Ishikawa (cell line): Measurements from ENCODE around the gene P2RX6.

Experiments
- EGR1 ChIP-seq: IDR thresholded peaks from 2 replicates; pipeline ENCODE4 v1.6.1; 2012
- EP300 ChIP-seq: IDR thresholded peaks from 2 replicates; pipeline ENCODE4 v1.6.1; 2012; ENCODE audit warnings: borderline replicate concordance
- RAD21 ChIP-seq: IDR thresholded peaks from 2 replicates; pipeline ENCODE4 v1.6.1; 2012; ENCODE audit warnings: low read depth
- TCF12 ChIP-seq: IDR thresholded peaks from 2 replicates; pipeline ENCODE4 v1.6.1; 2012; ENCODE audit warnings: low read depth
- YY1 ChIP-seq: IDR thresholded peaks from 2 replicates; pipeline ENCODE4 v1.6.1; 2012; ENCODE audit warnings: low read depth
- TF ChIP-seq, protein P1 (sequence below): IDR thresholded peaks from 2 replicates; pipeline ENCODE4 v1.6.1; 2012; ENCODE audit warnings: low read depth, mild to moderate bottlenecking
- TF ChIP-seq, protein P2 (sequence below): IDR thresholded peaks from 2 replicates; pipeline ENCODE4 v1.6.1; 2012

DNA sequence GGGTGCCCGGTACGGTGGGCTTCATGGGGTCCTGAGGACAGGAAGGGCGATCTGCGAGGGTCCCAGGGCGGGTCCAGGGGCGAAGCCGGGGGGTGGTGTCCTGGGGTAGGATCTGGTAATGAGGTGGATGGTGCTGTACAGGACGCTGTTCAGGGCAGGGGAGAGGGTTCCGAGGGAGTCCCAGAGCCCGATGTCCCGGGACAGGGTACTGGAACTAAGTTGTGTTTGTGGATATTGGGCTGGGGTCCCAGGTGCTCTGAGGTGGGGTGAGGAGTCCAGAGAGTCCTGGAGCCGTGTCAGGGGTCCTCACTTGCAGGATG, 32.4 kb upstream of the P2RX6 start:
- no peak for TF ChIP-seq RAD21
- TF ChIP-seq YY1 = no peak
- no peak for TF ChIP-seq TCF12
- TF ChIP-seq EP300 = no peak
- TF ChIP-seq EGR1 = no peak
- TF ChIP-seq, protein P1, sequence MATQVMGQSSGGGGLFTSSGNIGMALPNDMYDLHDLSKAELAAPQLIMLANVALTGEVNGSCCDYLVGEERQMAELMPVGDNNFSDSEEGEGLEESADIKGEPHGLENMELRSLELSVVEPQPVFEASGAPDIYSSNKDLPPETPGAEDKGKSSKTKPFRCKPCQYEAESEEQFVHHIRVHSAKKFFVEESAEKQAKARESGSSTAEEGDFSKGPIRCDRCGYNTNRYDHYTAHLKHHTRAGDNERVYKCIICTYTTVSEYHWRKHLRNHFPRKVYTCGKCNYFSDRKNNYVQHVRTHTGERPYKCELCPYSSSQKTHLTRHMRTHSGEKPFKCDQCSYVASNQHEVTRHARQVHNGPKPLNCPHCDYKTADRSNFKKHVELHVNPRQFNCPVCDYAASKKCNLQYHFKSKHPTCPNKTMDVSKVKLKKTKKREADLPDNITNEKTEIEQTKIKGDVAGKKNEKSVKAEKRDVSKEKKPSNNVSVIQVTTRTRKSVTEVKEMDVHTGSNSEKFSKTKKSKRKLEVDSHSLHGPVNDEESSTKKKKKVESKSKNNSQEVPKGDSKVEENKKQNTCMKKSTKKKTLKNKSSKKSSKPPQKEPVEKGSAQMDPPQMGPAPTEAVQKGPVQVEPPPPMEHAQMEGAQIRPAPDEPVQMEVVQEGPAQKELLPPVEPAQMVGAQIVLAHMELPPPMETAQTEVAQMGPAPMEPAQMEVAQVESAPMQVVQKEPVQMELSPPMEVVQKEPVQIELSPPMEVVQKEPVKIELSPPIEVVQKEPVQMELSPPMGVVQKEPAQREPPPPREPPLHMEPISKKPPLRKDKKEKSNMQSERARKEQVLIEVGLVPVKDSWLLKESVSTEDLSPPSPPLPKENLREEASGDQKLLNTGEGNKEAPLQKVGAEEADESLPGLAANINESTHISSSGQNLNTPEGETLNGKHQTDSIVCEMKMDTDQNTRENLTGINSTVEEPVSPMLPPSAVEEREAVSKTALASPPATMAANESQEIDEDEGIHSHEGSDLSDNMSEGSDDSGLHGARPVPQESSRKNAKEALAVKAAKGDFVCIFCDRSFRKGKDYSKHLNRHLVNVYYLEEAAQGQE = no peak
- TF ChIP-seq, protein P2, sequence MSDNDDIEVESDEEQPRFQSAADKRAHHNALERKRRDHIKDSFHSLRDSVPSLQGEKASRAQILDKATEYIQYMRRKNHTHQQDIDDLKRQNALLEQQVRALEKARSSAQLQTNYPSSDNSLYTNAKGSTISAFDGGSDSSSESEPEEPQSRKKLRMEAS = no peak
